Left ventricle myocardium inferior (tissue), 1 donor: ENCODE measurements around the gene TESPA1. TPM values are rescaled to one million over a fixed set of nuclear protein-coding genes. Genes with fewer than 3 reads are reported as not detected.
A peak's percentile ranks its signal among the peaks of the same experiment; 100 is the strongest.

Experiments
- DNase-seq: peaks from one replicate; pipeline ENCODE4 v3.0.0-alpha.2; 2020
- H3K27ac ChIP-seq: fragments of 200-600 bp; replicated peaks from 2 replicates; pipeline ENCODE4 v1.8.0; 2021
- H3K27me3 ChIP-seq: fragments of 200-600 bp; 2 replicates; pipeline ENCODE4 v1.8.0; 2021; ENCODE audit warnings: low read depth
- H3K36me3 ChIP-seq: fragments of 200-600 bp; 2 replicates; pipeline ENCODE4 v1.8.0; 2021
- H3K4me1 ChIP-seq: fragments of 200-600 bp; 2 replicates; pipeline ENCODE4 v1.8.0; 2021
- H3K4me3 ChIP-seq: fragments of 200-600 bp; 2 replicates; pipeline ENCODE4 v1.8.0; 2021; ENCODE audit warnings: mild to moderate bottlenecking, moderate library complexity
- H3K9me3 ChIP-seq: fragments of 200-600 bp; replicated peaks from 2 replicates; pipeline ENCODE4 v1.8.0; 2021
- intact Hi-C: fragments of 100-400 bp; cut with micrococcal nuclease; formaldehyde crosslinking; loops from one replicate; pipeline ENCODE4 v1.11.0; 2022
- total RNA-seq: library from RNA; stranded (reverse); fragmentation: NEBNext Ultra II Directional; extraction: Animal tissue kit (Norgen Biotek cat#: 25700); gene quantifications from one replicate; pipeline ENCODE4 v1.2.1, GENCODE V29; 2021
- TF ChIP-seq, protein P1 (sequence below): fragments of 200-600 bp; IDR thresholded peaks from 2 replicates; pipeline ENCODE4 v1.8.0; 2021; ENCODE audit warnings: antibody characterized with exemption, mild to moderate bottlenecking, borderline replicate concordance
- donor health status: DM: no; HTN: yes; CAD: no; lungs with severe emphysema.

TESPA1 gene
- total RNA-seq, 1 donor from 2014 or later, result 0.27 TPM

DNA sequence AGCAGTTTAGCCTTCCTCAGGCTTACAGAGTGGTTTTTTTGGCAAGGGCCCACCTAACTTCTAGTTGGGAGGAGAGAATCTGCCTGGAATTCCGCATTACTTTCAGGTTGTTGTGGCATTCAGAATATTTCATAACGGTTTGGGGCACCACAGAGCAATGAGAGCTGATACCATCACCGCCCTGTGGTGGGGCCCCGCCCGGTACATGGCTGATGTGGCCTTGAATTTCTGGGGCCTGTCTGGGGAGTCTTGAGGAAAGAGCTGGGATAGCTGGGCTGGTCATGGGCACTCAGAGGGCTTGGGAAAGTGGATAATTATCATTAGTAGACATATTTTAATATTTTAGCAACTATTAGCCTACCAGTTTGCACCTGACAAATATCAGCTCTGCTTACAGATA is 4.2 kb downstream of the TESPA1 start:
- DNase-seq, result no peak
- Histone ChIP-seq H3K9me3 (no peaks in the 10 kb centered on the region), H3K27ac (no peak overlapping the region), H3K36me3 (no peaks in the 10 kb centered on the region), H3K4me1 (peaks cover 3% of the 10 kb centered on the region), H3K27me3 (peaks cover 40% of the 10 kb centered on the region), H3K4me3 (no peak overlapping the region)
- intact Hi-C loops, result no loop called here
- TF ChIP-seq, protein P1, sequence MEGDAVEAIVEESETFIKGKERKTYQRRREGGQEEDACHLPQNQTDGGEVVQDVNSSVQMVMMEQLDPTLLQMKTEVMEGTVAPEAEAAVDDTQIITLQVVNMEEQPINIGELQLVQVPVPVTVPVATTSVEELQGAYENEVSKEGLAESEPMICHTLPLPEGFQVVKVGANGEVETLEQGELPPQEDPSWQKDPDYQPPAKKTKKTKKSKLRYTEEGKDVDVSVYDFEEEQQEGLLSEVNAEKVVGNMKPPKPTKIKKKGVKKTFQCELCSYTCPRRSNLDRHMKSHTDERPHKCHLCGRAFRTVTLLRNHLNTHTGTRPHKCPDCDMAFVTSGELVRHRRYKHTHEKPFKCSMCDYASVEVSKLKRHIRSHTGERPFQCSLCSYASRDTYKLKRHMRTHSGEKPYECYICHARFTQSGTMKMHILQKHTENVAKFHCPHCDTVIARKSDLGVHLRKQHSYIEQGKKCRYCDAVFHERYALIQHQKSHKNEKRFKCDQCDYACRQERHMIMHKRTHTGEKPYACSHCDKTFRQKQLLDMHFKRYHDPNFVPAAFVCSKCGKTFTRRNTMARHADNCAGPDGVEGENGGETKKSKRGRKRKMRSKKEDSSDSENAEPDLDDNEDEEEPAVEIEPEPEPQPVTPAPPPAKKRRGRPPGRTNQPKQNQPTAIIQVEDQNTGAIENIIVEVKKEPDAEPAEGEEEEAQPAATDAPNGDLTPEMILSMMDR, result no peak

DNA sequence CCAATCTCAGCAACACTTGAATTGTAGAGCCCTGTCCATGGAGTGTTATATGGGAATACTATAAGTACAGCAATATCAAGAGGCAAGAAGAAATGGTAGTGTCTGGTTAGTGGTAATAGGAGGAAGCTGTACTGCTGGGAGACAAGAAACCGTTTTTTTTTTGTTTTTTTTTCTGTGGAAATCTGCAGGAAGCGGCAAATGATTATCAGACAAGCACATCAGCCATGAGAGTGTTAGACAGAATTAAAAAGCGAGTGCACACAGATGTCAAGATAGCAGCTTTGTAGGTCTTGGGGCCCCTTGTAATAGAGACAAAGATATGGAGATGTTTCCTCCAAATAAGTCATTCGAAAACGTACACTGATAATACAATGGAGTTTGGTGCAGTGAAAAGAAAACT is 6.7 kb downstream of the TESPA1 start:
- intact Hi-C loops, result no loop called here
- Histone ChIP-seq H3K27ac (no peak overlapping the region), H3K36me3 (no peaks in the 10 kb centered on the region), H3K4me1 (peaks cover 8% of the 10 kb centered on the region), H3K4me3 (no peak overlapping the region), H3K27me3 (peaks cover 26% of the 10 kb centered on the region), H3K9me3 (no peaks in the 10 kb centered on the region)
- TF ChIP-seq, protein P1, result no peak
- no peak for DNase-seq

DNA sequence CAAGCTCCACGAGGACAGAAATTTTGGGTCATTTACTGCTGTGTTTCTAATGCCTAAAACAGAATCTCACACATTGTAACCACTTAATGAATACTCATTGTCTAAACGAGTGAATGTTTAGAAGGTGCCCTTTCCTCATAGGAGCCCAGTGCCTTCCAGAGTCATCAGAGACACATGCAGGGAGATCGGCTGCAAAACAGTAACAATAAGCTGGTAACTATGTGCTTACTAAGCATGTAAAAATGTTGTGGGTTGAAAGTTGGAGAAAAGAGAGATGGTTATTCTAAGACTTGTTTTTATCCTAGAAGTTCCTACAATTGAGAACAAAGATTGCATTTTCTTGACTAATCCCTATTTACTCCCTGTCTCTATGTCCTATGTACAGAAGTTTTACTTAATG is 7.4 kb downstream of the TESPA1 start:
- TF ChIP-seq, protein P1, result no peak
- no peak for DNase-seq
- no peak overlapping the region for H3K4me3 ChIP-seq
- no peaks in the 10 kb centered on the region for H3K36me3 ChIP-seq
- peaks cover 8% of the 10 kb centered on the region for H3K4me1 ChIP-seq
- intact Hi-C loops, result no loop called here
- no peak overlapping the region for H3K27ac ChIP-seq
- no peaks in the 10 kb centered on the region for H3K9me3 ChIP-seq
- H3K27me3 ChIP-seq, result peaks cover 26% of the 10 kb centered on the region

DNA sequence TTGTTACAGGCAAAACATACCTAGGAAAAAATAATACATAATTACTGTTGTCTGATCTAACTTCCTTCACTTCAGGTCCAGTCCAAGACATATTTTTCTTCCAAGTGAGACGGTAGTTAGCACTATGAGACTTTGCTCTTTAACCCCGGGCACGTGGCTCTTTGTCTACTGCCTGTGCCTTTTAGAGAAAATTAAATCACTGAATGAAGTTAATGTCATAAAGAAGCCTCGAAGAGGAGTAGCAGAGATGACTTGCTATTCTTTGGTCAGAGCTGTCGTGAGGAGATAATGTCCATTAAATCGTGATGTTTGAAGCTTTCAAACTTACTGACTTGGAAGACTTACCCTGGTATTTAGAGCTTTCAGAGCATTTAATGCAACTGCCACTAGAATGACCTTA is 8.7 kb downstream of the TESPA1 start:
- intact Hi-C loops, result no loop called here

DNA sequence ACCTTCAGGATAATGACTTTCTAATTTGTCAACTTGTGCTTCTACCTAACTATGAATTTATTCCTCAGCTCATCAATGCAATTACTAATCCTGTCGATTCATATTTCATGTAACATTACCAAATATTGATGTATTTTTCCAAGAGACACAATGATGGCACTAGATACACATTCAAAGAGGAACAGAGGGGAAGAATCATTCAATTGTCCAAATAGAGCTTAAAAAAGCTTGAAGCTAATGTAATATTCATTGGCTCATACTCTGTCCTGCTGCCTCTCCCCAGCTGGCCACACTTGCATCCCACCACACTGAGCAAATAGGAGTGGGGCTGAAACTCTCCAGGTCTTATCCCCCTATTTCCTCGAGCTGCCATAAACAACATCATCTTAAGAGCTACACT is 9.3 kb downstream of the TESPA1 start:
- intact Hi-C loops, result no loop called here
- H3K27me3 ChIP-seq, result peaks cover 31% of the 10 kb centered on the region
- TF ChIP-seq, protein P1, result no peak
- no peak for DNase-seq
- peaks cover 8% of the 10 kb centered on the region for H3K4me1 ChIP-seq
- no peak overlapping the region for H3K27ac ChIP-seq
- H3K4me3 ChIP-seq, result no peak overlapping the region
- no peaks in the 10 kb centered on the region for H3K36me3 ChIP-seq
- H3K9me3 ChIP-seq, result no peaks in the 10 kb centered on the region

More for the DNA sequence above, 8.7 kb downstream of the TESPA1 start:
- Histone ChIP-seq H3K27ac (no peak overlapping the region), H3K27me3 (peaks cover 26% of the 10 kb centered on the region), H3K4me3 (no peak overlapping the region), H3K36me3 (no peaks in the 10 kb centered on the region), H3K9me3 (no peaks in the 10 kb centered on the region), H3K4me1 (peaks cover 8% of the 10 kb centered on the region)
- TF ChIP-seq, protein P1, result no peak
- no peak for DNase-seq

DNA sequence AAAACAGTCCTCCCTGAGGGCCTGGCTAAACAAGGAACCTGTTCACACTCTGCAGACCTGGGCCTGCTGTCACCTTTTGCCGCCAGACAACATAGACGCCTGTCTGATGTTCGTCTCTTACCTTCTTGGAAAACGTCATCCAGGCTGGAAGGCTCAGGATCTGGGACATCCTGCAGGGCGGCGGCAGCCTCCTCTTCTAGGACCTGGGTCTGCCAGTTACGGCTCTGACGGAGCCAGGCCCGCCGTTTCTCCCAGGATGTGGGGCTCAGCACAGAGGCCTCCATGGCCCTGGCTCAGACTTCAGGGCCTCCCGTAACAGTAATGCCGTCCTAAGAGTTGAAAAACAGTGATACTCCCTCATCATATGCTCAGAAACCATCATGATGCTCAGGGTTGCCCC is 10.3 kb downstream of the TESPA1 start:
- TF ChIP-seq, protein P1, result no peak
- Histone ChIP-seq H3K9me3 (no peaks in the 10 kb centered on the region), H3K4me3 (no peak overlapping the region), H3K27me3 (peaks cover 31% of the 10 kb centered on the region), H3K27ac (peak overlapping the region; percentile 28), H3K36me3 (no peaks in the 10 kb centered on the region), H3K4me1 (peaks cover 8% of the 10 kb centered on the region)
- intact Hi-C loops, result no loop called here
- DNase-seq, result no peak
